Smooth muscle cell of the brain vasculature (primary cell): Measurements from ENCODE around the gene LSM14A.
"Not testable (repeated sequence)": the region's sequence is repeated elsewhere in the genome, so short reads cannot be mapped to it uniquely, and the experiment has no call there.

Source experiments
- DNase-seq: peaks from one replicate; pipeline ENCODE4 v3.0.0-alpha.2; 2012; ENCODE audit warnings: low read depth, low spot score

Gene LSM14A

DNA sequence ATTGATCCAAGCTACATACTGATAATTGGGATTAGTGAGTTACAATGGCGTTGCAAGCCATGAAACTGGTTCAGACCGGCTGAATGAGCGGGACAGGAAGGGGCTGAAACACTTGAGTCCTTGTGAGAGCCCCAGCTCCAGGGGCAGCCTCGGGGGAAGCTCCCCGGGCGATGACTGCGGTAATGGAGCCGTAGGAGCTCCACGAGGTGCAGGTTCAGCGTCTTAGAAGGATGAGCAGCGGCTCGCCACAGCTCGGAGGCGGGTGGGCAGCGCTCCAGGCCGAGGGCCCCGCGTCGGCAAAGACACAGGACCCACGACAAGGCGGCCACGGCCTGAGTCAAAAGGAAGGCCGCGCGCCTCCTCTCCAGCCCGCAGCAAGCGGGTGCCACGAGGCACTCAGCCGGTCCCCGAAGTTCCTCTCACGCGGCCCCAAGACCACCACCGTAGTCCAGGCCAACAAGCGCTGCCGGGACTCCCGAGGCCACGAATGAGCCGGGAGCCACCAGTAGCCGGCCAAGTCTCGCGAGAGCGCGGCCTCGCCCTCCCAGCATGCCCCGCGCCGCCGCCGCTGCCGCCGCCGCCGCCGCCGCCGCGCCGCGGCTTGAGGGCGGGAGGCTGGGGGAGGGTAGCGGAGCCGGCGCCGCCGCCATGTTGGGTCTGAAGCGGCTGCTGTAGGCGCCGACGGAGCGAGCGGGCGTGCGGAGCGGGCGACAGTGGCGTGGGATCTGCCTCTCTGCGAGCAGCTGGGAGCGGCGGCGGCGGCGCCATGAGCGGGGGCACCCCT is at the start of gene LSM14A:
LSM14A (plus strand) TSS at position 628 of the 784 bp plus-strand sequence; CDS start at position 767, 139 bp downstream.
- peak; percentile 71 for DNase-seq

DNA sequence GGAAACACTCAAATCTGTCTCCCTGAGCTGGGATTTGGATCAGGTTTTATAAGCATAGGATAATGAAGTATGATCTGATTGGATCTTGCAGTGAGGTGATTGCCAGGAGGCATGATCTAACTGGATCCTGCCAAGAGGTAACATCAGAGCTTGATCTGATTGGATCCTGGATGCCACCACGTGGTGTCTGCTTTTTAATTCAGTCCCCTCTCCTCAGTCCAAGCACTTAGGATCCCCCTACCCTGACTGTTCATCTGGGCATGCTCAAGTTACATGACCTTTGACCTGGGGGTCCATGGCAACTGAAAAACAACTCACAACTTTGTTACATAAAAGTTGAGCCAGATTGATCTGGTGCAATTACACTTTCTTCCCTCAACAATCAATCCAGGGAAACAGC is 47.5 kb upstream of the LSM14A start:
- DNase-seq = no peak

DNA sequence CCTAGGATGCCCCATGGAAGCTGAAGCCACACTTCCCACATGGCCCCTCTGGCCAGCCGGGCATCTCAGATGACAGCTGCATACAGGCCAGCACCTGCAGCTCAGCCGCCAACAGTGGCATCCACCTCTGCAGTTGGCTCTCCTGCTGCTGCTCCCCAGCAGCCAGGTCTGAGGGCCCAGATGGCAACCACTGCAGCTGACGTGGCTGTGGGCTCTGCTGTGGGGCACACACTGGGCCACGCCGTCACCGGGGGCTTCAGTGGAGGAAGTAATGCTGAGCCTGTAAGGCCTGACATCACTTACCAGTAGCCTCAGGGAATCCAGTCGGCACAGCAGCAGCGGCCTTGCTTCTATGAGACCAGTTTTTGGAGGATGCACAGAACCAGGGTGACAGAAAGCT is 45.3 kb upstream of the LSM14A start:
- DNase-seq = no peak

DNA sequence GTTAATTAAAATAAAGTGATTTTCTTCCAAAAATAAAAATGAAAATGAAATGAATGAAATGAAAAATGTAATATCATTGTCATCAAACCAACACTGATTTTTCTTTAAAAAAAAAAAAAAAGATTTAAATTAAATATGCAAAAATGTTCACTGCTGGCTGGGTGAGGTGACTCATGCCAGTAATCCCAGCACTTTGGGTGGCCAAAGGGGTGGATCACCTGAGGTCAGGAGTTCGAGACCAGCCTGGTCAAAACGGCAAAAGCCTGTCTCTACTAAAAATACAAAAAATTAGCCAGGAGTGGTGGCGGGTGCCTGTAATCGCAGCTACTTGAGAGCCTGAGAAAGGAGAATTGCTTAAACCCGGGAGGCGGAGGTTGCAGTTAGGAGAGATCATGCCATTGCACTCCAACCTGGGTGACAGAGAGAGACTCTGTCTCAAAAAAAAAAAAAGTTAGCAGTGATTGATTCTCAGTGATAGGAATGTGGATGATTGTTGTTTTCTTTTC is 44.6 kb upstream of the LSM14A start:
- no peak for DNase-seq

DNA sequence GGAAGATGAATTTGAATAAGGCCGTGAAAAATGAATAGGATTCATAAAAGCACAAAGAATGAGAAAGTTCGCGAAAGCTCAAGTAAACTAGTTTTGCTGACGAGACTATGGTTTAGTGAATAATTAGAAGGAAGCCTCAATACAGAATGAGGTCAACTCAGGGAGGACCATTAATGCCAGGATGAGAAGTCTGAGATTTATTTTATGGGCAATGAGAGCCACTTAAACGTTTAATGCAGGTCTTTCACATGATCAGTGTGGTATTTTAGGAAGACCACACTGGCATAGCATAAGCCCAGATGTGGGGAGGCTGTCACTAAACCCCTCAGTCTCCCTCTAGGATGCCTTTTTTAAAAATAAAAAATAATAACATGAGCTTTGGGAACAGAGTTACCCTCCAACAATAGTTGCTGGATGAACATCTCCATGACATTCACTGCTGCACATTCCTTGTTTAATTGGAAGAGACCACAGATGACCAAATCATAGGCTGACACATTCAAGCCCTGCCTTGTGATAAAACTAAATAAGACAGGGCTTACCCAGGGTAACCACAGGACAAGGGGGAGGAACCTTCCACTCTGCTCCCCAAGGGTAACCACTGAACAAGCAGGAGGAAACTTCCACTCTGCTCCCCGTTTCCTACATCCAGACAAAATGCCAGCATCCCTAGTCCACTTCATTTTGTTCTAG is 43.6 kb upstream of the LSM14A start:
- no peak for DNase-seq

DNA sequence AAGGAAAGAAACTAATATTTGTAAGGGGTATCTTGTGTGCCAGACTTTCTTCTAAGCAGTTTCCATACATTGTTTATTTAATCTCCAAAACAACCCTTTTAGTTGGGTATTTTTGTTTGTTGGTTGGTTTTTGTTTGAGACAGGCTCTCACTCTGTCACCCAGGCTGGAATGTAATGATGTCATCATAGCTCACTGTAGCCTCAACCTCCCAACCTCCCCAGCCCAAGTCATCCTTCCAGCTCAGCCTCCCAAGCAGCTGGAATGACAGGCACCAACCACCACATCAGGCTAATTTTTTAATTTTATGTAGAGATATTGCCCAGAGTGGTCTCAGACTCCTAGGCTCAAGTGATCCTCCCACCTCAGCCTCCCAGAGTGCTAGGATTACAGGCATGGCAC is 41.2 kb upstream of the LSM14A start:
- DNase-seq = no peak

DNA sequence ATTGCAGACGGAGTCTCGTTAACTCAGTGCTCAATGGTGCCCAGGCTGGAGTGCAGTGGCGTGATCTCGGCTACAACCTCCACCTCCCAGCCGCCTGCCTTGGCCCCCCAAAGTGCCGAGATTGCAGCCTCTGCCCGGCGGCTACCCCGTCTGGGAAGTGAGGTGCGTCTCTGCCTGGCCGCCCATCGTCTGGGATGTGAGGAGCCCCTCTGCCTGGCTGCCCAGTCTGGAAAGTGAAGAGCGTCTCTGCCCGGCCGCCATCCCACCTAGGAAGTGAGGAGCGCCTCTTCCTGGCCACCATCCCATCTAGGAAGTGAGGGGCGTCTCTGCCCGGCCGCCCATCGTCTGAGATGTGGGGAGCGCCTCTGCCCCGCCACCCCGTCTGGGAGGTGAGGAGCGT is 40.2 kb upstream of the LSM14A start:
- not testable (repeated sequence) for DNase-seq

DNA sequence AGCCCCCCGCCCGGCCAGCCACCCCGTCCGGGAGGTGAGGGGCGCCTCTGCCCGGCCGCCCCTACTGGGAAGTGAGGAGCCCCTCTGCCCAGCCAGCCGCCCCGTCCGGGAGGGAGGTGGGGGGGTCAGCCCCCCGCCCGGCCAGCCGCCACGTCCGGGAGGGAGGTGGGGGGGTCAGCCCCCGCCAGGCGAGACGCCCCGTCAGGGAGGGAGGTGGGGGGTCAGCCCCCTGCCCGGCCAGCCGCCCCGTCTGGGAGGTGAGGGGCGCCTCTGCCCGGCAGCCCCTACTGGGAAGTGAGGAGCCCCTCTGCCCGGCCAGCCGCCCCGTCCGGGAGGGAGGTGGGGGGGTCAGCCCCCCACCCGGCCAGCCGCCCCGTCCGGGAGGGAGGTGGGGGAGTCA is 39.6 kb upstream of the LSM14A start:
- not testable (repeated sequence) for DNase-seq

DNA sequence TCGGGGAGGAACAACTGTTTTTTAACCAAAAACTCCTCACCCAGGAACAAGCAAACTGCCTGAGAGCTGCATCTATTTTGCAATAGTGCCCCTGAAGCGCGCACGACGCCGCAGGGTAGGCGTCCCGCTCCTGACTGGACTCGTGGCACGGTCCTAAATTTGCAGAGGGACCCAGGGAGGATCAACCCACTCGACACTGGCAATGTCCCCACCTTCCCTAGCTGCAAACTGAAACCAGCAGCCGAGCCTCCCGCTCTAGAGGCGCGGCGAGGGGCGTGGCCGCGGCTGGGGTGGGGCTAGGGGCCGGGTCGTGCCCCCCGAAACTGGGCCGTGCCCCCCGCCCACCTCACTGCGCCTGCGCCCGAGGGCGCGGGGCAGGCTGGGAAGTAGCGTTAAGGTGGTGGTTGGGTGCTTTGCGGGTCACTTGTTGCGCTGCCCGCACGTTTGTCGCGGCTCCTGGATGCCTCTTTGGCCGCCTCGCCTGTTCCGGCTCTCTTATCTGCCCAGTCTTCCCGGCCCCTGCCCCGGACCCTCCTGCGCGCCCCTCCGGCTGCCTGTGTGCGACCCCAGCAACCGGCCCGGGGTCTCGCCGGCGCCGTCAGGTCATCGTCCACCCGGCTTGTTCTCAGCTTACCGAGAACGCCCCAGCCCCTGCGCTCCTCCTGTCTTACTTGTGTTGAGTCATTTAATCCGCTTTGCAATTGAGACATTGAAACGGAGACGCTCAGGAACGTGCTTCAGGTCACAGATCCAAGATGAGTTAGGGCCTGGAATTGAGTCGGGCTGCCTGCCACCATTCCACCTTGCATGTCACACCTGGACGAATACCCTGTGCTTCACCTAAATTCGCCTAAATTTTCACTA is 37.9 kb upstream of the LSM14A start:
- no peak for DNase-seq

DNA sequence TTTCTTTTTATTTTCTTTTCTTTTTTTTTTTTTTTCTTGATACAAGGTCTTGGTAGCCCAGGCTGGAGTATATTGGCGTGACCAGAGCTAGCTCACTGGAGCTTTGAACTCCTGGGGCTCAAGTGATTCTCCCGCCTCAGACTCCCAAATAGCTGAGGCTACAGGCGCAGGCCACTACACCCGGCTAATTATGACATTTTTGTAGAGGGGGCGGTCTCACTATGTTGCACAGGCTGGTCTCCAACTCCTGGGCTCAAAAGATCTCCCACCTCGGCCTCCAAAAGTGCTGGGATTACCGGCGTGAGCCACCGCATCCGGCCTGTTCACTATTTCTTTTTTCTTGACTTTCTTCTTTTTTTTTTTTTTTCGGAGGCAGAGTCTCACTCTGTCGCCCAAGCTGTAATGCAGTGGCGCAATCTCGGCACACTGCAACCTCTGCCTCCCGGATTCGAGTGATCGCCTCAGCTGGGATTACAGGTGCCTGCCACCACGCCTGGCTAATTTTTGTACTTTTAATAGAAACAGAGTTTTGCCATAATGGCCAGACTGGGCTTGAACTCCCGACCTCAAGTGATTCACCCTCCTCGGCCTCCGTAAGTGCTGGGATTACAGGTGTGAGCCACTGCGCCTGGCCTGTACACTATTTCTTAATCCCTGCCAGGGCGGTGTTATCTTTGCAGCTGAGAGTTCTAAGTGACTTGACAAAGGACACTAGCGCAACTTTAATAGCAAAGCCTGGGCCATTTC is 37.1 kb upstream of the LSM14A start:
- no peak for DNase-seq

DNA sequence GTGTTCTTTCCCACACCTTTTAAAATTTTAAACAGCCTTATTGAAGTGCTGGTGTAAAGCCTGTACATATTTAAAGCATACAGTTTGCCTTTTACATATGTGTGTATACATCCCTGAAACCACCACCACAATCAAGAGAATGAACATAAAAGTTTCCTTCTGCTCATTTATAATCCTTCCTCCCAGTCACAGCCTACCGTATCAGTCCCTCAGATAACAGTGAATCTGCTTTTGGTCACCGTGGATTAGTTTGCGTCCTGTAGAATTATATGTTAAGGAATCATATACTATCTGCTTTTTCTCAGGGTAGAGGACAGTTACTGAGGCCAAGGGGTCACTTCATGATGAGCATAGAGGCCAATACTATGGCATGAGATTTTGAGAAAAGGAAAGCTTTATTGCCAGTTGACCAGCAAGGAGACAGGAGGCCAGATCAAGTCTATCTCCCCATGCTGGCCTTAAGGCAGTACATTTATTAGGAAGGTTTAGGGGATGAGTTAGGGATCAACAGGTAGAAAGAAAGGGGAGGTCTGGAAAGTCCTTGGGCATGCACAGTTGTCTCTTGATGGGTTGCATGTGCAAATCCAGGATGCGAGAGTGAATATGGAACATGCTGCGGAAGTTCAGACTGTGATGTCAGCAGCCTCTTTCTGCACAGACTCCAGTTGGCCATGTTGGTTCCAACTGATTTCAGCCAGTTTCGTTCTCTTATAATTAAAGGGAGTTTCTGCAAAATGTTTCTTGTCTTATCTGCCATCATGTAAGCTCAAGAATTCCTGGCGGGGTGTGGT is 36.3 kb upstream of the LSM14A start:
- no peak for DNase-seq

DNA sequence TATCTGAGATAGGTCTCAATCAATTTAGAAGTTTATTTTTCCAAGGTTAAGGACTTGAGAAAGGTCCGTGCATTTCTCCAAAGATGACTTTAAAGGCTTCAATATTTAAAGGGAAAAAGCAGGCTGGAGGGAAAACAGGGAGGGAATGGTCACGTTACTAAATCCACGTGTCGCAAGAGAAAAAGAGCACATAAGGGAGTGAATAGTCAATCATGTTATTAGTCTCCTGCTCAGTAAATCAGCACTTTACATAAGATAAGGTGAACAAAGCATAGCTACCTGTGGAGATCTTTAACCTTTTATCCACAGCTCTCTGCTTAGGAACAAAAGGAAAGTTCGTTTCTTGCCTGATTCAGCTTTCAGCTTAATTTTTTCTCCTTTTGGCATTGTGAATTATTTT is 31.3 kb upstream of the LSM14A start:
- DNase-seq = no peak

DNA sequence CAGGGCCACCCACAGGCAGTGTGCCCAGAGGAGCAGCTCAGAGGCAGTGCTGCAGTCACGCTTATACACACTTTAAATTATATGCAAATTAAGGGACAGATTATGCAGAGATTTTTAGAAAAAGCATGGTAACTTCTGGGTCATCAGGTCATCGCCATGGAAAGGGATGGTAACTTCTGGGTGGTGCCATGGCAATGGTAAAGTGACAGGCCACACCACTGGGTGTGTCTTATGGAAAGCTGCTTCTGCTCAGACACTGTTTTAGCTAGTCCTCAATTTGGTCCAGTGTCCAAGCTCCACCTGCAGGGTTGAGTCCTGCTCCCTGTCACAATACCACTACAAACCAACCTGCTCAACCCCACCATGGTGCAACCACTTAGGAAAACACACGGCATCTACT is 29.9 kb upstream of the LSM14A start:
- no peak for DNase-seq

DNA sequence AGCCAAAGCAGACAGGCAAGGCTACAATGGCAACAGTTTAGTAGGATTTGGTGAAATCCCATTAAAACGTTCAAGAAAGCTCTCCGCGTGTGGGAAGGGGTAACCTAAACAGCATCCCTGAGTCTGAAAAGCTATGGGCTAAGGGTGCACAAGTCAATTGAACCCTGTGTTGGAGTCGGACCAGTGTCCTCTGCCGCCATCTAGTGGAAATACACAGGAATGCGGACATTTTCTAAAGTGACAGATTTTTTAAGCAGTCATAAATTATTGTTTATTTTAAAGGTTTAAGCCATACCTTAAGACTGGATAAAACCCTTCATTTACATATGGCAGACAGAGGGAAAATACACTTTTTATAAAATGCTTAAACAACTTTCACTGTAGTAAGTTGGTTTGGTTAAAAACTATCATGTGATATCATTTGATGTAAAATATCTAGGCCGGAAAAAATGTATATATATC is 26.5 kb upstream of the LSM14A start:
- DNase-seq = no peak

DNA sequence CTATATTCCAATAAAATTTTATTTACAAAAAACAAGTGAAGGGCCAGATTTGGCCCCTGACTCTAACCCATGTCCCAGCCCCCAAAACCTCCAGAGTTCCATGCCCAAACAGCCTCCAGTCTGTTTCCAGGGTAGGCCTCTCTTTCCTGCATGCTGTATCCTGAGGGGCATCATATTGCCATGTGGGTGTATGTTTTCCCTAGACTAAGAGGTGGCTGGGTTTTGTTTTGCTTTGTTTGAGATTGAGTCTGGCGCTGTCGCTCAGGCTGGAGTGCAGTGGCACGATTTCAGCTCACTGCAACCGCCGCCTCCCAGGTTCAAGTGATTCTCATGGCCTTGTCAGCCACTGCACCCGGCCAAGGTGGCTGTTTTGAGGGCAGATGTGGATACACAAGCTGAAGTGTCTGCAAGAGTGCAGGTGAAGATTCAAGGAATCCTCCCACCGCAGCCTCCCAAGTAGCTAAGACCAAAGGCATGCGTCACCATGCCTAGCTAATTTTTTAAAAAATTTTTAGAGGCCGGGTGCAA is 23.6 kb upstream of the LSM14A start:
- DNase-seq = no peak

DNA sequence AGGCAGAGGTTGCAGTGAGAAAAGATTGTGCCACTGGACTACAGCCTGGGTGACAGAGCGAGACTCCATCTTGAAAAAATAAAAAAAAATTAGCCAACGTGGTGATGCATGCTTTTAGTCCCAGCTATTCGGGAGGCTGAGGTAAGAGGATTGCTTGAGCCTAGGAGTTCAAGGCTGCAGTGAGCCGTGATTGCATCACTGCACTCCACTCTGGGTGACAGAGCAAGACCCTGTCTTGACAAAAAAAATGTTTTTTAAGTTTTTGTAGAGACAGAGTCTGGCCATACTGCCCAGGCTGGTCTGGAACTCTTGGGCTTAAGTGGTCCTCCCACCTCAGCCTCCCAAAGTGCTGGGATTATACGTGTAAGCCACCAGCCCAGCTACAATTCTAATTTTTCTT is 22.4 kb upstream of the LSM14A start:
- DNase-seq = no peak

DNA sequence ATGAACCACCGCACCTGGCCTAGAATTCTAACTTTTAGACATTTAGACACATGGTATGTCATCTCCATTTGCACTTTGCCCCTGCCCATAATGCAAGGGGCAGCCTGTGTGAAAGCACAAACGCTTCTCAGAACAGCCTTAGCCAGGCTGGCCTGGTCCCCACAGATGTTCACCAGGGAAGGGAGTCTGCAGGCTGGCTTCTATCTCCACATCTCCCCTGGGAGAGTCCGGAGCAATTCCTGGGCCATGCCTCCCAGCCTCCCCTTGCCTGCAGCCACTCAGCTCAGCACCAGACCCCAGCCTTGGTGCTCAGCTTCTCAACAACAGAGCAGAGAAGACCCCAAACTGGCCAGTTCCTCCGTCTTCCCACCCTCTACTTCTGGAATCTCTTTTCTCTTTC is 21.7 kb upstream of the LSM14A start:
- no peak for DNase-seq

DNA sequence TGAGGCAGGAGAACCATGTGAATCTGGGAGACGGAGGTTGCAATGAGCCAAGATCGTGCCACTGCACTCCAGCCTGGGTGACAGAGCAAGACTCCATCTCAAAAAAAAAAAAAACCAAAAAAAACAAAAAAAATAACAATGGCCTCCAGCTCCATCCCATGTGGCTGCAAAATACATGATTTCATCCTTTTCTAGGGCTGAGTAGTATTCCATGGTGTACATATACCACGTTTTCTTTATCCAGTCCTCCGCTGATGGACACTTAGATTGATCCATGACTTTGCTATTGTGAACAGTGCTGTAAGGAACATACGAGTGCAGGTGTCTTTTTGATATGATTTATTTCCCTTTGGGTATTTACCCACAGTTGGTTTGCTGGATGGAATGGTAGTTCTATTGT is 20.9 kb upstream of the LSM14A start:
- no peak for DNase-seq

DNA sequence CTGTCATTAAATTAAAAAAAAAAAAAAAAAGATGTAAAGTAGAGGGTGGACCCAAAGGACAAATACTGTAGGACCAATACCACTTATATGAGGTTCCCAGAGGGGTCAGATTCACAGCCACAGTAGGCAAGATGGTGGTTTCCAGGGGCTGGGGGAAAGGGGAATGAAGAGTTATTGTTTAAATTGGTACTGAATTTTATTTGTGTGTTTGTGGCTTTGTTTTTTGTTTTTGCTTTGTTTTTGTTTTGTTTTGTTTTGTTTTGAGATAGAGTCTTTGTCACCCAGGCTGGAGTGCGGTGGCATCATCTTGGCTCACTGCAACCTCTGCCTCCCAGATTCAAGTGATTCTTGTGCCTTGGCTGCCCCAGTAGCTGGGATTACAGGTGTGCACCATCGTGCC is 17.9 kb upstream of the LSM14A start:
- DNase-seq = no peak

DNA sequence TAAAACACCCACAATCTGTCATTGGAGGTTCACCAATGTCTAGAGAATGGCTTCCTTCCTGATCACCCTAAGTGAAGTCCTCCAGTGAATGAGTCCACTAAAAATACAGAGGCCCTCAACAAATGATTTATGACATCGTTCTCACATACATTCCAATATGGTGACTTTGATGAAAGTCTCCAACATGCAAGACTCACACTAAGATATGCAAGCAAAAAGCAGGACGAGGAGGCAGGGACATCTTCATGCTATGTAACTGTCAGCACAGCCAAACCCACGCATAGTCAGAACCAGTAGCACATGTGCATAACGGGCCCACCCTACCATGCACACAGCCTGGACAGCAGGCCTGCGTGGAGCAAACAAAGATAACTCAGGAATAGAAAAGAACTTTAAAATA is 16.6 kb upstream of the LSM14A start:
- no peak for DNase-seq
